C4-2B (cell line): ENCODE measurements around the gene KYNU.

ENCODE experiments used
- CTCF ChIP-seq: fragments of 450-650 bp; conservative IDR thresholded peaks from 2 replicates; pipeline ENCODE4 v1.5.1; 2017; ENCODE audit warnings: mild to moderate bottlenecking
- ZFX ChIP-seq: fragments of 450-650 bp; IDR thresholded peaks from 2 replicates; pipeline ENCODE4 v1.6.1; 2017

DNA sequence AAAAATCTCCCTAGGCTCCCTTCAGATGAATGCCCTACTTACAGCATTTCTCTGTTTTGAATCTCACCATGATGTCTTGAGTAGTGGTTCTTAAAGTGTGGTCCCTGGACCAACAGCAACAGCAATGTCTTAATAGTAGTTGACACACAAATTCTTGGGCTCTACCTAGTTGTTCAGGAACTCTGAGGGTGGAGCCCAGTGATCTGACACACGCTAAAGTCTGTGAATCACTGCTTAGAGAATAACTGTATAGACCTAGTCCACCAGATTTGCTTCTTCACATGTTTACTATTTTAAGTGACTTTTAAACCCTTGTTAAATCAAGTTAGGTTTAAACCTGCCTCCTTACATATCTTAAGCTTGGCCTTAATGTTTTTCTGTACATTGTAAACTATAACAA, 204.2 kb downstream of the KYNU start:
- TF ChIP-seq CTCF (no peak), ZFX (no peak)
